Dermis blood vessel endothelial cell (primary cell): ENCODE data around the gene MINDY4. TPM values are rescaled to one million over a fixed set of nuclear protein-coding genes. Genes with fewer than 3 reads are reported as not detected.

Experiments
- DNase-seq: peaks from one replicate; pipeline ENCODE4 v3.0.0; 2010
- total RNA-seq: library from RNA; depleted of rRNA; stranded (reverse); fragments of >200 nt; gene quantifications from 2 replicates; pipeline ENCODE4 v1.2.3, GENCODE V29; 2014

MINDY4 gene
- total RNA-seq, 1 donor from 2014 or later: 6.1 TPM

DNA sequence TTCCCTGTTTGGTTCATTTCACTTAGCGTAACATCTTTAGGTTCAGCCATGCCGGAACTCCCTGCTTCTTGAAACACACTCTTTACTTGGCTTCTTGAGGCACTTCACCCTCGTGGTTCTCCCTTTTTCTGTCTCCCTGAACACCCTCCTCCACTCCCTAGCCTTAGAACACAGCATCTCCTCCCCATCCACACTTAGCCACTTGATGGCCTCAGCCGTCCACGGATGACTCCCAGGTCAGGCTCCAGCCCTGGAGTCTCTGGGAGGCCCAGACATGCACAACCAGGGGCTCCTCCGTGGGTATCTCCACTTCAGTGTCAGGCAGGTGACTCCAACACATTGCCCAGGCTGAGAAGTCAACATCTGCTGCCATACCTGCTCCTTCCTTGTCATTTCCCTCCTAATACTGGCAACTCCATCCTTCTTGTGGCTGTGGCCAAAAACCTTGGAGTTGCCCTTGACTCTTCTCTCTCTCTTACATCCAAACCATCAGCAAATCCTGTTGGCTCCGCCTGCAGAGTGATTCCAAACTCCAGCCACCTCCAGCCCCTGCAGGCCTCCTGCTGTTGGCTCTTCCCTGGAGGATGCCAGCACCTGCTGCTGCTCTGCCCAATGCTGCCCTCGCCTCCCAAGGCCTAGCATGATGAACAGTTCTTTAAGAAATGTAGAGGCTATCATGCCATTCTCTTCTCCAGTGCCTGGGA is 27.7 kb upstream of the MINDY4 start:
- DNase-seq: peak; percentile 43

DNA sequence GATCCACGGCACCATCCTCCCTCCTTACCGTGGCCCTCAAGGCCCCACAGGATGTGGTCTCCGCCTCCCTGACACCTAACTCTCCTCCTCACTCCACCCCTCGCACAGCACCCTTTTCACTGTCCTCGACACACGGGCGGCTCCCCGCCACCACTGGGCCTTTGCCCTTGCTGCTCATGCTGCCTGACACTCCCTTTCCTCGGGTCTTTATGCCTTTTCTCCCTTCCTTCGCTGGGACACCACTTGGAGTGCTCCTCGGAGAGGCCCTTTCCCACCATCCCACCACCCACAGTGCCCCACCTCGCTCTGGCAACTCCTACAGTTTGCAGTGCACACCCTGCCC is 27.2 kb upstream of the MINDY4 start:
- DNase-seq: no peak

DNA sequence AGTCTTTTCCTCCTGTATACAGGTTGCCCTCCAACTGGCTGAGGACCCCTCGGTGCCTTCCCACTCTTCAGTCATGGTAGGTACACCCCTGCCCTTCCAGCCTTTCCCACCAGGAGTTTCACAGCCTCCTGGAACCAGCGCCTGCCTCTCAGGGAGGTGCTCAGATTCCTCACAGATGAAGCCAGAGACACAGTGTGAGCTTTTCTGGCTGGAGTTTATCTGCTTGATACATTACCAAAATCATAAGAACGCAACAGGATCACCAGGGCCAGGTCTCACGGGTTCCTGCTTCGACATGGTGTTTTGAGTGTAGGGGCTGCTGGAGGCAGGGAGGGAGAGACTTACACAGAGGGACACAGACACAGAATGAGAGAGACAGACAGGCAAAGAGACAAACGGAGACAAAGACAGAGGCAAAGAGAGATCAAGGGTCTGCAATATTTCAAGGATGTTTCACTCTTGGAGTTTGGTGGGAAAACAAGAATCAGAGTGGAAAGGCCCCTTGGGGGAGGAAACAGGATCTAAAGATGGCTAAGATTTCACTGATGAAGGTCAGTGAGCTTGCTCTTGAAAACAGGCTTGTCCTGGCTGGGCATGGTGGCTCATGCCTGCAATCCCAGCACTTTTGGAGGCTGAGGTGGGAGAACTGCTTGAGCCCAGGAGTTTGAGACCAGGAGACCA is 25.8 kb upstream of the MINDY4 start:
- DNase-seq: no peak

DNA sequence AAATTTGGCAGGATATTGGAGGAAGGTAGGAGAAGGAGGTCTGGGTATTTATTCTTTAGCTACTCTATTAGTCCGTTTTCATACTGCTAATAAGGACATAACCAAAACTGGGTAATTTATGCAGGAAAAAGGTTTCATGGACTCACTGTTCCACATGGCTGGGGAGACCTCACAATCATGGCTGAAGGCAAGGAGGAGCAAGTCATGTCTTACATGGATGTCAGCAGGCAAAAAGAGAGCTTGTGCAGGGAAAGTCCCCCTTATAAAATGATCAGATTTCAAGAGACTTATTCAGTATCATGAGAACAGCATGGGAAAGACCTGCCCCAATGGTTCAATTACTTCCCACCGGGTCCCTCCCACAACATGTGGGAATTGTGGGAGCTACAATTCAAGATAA is 21.2 kb upstream of the MINDY4 start:
- DNase-seq: no peak

DNA sequence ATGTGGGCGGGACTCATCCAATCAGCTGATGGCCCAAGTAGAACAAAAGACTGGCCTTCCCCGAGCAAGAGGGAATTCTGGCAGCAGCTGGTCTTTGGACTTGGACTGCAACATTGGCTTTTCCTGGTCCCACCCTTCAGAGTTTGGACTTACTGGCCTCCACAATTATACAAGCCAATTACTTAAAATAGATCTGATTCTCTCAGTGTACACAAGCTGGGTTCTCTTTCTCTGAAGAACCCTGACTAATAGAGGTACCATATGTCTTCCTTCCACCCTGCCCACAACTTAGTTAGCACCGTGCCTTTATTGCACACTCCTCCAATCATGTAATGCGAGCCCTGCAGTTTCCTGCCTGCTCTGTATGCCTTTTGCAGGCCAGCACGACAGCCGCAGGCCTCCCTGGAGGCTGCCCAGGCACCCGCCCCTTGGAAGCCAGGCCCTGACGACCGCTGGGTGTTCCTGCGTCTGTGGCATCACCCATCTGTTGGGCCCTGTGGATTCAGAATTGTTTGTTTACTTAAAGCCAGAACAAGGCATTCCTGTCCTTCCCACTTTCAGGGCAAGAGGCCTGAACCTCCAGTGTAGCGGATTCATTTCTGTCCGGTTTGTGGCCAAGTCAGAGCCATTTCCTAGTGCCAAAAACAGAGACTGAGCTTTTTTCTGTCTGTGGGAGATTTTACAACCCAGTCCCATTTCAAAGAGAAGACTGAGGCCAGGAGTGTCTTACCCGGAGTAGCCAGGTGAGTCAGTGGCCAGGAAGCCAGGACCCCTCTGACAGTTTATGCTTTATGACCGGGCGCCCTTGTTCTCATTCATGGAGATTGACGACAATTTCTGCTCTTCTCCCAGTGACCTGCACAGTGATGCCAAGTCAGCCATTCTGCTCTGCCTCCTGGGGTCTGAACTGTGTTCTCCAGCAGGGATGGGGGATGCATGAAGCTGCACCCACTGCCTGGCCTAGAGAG is 20.2 kb upstream of the MINDY4 start:
- peak; percentile 8 for DNase-seq

DNA sequence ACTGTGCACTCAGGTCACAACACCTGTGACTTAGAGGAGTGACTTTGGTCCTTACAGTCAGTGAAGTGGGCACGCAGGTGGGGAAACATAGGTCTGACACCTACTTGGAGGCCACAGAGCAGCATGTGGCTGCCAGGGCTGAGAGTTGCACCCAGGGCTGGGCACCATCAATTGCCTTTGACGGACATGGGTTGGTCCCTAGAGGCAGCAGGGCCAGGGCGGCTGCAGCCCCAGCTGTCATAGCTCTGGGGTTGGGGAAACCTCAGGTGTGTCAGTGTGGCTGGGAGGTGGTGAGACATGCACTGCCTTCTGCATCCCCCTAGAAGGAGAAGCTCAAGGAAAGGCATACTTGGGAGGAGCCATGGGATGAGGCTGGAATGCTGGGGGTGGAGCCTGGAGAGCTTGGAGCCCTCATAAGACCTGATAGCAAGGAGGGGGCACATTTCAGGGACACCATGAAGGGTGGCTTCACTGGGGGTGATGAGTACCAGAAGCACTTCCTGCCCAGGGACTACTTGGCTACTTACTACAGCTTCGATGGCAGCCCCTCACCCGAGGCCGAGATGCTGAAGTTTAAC is 19.4 kb upstream of the MINDY4 start, which contains the start of gene INMT:
TSS of gene INMT (plus strand) at position 440 of the 578 bp plus-strand sequence. CDS start at position 456, 16 bp downstream.
- no peak for DNase-seq

DNA sequence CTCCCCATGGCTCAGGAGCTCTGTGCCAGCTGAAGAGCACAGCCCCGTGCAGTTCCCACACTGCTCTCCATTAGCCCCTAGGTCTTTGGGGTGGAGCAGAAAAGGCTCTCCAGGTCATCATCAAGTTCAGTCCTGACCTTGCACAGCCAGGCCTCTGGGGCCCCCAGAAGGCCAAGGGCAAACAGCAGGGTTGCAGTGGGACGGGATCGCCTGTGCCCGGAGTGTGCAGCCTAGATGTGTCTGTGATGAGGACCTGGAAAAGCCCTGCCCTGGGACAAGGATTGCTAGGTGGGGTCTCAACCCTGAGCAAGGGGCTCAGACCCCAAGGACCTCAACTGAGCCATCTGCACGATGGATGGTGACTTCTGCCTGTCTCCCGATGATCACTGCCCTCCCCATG is 18.7 kb upstream of the MINDY4 start:
- no peak for DNase-seq

DNA sequence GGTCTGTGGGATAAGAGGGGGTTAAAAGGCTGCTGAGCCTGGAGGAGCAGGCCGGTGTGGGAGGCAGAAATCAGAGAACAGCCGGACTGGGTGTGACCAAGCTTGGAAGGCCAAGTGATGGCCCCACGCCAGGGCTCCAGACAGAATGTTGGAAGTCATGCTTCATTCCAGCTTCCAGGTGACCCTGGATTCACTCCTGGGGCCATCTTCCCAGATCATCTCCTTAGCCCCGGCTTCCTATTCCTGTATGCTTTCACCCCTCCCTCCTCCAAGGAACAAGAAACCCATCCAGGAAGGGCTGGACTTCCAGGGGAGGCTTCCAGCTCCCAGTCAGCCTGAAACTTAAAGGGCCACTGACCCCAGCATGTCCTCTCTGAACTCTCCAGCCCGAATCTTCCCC is 18.2 kb upstream of the MINDY4 start:
- no peak for DNase-seq

DNA sequence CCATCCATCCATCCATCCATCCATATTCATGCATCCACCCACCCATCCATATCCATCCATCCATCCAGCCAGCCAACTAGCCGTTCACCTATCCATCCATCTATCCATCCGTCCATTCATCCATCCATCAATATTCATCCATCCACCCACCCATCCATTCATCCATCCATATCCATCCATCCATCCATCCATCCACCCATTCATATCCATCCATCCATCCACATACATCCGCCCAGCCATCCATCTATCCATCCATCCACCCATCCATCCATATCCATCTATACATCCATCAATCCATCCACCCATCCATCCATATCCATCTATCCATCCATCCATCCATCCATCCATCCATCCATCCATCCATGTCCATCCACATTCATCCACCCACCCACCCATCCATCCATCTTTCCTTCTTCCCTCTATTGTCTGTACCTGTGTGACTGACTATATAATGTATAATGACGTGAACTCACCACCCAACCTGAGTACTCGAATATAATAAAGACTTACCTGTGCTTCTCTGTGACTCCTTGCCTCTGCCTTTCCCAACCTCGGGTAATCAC is 16.8 kb upstream of the MINDY4 start:
- no peak for DNase-seq

DNA sequence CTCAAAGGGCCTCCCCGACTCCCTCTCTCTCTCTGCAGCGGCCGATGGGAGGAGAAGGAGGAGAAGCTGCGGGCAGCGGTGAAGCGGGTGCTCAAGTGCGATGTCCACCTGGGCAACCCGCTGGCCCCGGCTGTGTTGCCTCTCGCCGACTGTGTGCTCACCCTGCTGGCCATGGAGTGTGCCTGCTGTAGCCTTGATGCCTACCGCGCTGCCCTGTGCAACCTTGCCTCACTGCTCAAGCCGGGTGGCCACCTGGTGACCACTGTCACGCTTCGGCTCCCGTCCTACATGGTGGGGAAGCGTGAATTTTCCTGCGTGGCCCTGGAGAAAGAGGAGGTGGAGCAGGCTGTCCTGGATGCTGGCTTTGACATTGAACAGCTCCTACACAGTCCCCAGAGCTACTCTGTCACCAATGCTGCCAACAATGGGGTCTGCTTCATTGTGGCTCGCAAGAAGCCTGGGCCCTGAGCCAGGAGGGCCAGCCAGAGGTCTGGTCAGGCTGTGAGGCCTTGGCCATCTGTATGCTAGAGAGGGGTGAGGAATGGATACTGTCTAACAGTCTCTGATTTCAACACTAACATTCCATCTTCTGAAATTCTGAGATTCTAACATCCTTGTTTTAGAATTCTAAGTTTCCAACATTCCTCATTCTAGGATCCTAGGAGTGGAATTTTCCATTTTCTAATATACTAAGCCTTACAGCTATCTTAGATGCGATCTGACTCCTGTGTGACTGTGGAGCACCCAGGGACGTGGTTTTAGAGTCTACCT is 15.6 kb upstream of the MINDY4 start:
- no peak for DNase-seq

DNA sequence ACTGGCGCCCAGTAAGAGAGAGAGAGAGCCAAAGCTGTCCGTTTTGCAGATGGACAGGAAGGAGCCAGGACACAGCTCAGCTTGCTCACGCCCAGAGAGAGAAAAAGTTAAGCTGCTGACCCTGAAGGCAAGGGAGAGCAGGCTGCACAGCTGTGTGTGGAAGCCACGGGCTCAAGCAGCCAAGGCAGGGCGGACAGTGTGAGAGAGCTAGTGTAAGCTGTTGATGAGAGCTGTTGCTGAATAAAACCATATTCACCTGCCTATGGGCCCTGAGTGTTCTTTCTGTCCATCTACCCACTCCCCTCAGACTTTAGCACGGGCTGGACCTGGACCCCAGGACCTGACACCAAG is 13.9 kb upstream of the MINDY4 start:
- DNase-seq: no peak

DNA sequence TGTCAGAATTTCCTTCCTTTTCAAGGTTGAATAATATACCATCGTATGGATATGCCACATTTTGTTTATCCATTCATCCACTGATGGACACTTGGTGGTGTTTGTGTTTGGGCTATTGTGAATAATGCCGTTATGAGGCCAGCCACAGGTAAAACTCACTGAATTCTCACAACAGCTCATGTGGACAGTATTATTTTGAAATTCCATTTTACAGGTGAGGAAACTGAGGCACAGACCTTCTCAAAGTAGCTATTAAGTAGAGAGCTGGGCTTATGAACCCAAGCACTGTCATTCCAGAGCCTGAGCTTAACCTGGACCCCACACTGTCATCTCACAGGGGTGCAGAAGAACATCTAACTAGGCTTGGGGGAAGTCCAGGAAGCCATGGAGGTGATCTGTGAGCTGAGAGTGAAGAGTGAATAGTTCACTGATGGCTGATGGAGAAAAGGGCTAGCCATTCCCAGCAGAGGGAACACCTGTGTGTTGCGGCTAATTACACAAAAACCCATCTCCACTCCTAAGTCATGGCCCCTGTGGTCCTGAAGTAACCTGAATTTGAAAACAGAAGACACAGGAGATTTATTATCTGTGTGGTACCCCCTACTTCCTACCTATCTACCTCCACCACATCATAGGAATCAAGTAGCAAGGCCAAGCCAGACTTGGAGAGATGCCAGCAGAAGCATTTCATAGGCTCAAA is 10.6 kb upstream of the MINDY4 start:
- DNase-seq: no peak

DNA sequence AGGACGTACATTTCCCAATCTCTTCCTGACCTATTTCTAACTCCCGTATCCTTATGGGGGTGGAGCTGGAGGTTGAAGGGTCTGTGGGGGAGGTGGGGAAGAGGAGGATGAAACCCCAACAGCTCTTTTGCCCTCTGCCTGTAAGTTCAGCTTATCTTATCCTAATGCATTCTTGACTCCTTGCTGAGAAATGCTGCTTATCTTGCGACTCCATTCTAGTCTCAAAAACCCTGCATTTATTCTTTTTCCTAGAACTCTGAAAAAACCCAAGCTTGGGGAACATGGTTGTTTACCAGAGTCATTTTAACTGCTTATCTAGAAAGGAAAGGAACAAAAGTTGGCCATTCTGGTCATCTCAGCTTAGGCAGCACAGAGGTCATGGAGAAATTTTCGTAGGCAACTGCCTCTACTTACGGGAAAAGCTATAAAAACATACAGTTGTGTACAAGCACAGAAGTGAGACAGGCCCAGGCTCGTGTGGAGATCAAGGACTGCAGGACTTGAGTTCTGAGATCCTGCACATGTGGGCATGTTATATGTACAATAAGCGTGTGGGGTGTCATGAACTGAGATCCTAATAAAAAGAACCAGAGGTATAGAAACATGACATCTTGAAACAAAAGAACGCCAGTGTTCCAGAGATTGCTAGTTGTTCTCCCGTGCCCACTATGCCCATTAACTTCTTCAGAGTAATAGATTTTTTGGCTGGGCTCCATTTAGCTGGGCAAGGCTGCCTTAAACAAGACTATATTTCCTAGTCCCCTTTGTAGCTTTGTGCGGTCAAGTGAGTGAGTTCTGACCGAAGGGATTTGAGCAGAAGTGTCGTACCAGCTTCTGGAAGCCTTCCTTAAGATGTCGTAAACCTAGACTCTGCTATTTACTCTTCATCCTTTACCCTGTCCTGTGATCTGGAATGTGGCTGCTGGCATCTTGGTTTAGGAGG is 9.7 kb upstream of the MINDY4 start:
- DNase-seq: no peak

DNA sequence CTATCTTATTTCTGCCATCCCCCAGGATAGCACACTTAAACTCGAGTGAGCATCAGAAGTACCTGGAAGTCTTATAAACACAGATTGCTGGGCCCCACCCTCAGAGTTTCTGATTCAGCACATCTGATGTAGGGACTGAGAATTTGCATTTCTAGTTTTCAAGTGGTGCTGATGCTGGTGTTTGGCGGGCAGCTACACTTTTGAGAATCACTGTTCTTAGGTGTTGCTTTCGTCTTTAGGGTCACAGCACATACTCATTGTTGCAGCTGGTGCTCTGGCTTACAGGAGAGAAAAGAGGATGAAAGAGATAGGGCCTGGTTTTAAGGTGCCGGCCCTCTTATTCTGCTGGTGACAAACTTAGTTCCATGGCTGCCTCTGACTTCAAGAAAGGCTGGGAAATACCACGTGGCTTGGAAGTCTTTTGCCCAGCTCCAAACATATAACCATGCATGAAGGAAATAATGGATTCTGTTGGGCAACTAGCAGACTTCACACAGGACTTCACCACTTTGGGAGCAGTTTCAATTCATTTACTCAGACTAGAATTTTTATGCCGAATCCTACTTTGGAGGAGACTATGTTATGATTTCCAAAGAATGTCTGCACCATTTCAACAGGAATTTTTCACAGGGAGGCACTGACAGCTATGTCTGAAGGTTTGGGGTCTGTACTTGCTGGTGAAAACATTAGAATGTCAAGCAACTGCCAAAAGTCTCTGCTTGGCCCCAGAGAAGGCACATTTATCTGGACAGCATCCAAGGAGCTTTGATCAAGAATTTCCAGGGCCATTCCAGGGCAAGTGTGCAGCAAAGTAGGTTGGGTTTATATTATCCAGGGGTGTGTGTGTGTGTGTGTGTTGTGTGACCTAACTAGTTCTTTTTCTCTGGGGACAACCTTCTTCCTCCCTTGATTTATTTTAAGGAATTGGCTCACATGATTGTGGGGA is 6.9 kb upstream of the MINDY4 start:
- peak; percentile 25 for DNase-seq

DNA sequence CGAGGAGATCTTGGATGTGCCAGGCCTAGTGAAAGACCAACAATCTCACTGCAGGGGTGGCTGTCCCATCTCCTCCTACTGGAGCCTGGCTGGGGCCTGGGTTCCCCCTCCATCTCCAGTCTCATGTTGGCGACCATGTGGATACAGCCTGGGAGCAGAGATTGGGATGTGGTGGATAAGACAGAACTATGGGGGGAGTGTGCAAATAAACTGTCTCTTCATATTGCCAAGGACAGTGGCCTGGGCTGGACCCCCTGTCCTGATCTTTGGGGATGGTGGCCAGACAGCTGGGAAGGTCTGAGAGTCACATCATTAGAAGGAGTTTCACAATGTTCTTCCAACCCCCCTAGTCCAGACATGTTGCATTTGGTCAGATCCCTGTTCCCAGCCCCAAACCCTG is 5.8 kb upstream of the MINDY4 start:
- DNase-seq: no peak

DNA sequence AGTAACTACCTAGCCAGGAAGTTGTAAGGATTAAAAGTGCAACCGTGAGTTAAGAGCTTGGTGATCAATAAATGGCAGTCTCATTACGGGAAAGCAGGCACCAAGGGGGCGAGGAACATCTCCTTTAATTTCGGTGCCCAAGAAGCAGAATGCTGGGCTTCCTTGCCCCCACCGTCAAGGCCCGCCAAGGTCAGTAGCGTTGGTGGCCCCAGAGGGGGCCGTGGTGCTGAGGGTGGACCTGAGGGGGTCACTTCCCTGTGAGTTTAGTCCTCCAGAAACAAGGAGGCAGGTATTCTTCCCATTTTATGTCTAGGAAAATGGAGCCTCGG is 408 bp upstream of the MINDY4 start:
- no peak for DNase-seq

DNA sequence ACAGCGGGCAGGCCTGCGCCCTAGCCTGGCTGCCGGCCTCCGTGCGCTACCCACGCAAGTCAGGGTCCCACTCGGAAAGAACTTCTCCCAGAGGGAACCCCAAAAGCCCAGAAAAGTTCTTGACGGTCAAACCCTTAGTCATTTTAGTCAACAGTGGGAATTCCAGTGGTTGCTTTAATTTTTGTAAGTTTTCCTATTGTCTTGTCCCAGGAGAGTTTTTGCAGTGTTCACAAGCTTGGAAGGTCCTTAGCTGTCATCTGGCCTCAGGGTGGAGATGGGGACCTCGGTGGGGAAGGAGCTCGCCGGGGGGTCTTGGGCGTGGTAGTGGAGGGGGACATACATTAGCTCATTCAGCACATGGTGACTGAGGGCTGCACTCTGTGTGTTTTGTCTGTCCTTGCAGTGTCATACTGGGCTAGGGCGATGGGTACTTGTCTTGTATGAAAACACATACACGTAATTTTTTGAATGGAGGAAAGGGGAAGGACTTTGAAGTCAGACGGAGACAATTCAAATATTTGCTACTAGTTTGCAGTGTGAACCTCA is 736 bp downstream of the MINDY4 start:
- DNase-seq: peak; percentile 23

DNA sequence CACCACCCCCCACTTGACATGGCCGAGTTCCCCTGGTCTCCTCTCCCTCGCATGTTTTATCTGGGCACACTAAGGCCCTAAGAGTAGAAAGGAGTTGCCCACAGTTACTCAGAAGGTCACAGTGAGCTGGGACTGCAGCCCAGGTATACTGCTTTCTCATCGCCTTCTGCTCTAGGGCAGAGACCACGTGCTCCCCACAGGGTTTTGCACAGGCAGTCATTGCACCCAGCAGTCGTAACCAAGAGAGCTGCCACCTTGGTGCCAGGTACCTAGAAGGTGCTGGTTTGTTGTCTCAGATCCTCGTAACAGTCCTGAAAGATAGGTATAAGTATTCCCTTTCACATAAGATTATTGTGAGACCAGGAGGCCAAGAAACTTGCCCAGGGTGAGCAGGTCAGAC is 1.8 kb downstream of the MINDY4 start:
- no peak for DNase-seq

DNA sequence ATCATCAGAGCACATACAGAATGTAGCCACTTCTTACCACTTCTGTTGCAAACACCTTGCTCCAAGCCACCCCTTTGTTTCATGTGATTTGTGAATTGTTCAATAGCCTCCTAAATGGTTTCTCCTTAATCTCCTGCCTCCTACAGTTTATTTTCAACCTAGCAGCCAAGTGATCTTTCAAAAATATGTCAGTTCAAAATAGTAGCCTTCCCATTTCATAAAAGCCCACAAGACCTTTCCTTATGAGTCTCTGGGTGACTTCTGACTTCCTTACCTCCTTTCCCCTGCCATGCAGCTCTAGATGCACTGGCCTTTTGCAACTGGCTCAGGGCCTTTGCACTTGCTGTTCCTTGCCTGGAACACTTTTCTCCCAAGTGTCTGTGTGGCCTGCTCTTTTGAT is 4.8 kb downstream of the MINDY4 start:
- no peak for DNase-seq
